Stimulated activated CD8-positive, alpha-beta memory T cell treated with anti-CD3 and anti-CD28 coated beads, Interleukin-4, amount 100 ng/mL, for 24 hours (primary cell): ENCODE results near the gene HINT2.

Experiments used
- DNase-seq: peaks from one replicate; pipeline ENCODE4 v3.0.0-alpha.2; 2020; ENCODE audit warnings: low read depth

Gene HINT2

DNA sequence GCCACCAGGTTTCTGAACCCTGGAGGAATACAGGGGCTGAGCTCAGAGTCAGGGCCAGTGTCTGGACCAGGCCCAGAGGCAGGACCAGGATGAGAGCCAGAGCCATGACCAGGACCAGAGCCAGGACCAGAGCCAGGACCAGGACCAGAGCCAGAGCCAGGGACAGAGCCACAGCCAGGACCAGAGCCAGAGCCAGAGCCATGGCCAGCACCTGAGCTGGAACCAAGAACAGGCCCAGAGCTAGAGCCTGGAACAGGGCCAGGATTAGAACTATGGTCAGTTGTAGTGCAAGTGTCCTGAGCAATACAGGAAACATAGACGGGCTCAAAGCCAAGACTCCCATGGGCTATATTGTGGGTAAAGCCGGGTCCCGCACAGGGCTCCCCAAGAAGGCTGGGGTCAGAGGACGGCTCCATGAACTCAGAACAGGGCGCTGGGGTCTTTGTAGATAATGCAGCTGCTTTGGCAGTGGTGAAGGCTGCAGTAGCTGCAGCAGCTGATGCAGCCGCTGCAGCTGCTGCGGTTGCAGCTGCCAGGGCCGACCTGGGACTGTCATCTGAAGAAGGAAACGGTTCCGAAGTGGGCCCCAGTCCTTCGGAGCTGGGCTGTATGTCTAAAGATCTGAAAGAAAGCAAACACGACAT, 3.3 kb downstream of the HINT2 start:
- no peak for DNase-seq

DNA sequence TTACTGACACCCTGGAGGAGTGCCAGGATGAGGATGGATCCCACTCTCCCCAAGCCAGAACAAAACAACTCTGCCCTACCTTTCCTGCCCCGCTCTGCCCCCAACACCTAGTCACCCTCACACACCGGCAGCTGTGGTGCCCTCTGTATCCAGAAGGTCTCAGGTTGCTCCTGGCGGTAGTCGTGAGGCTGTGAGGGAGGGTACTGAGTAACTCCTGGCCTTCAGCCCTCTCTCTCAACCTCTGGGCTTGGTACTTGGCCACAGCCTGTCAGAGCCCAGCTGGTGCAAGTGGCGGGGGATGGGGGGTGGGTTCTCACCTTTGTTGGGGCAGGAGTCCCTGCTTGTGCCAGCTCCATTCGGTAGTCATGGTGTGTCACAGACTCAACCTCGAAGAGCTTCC, 4.7 kb downstream of the HINT2 start:
- DNase-seq, result no peak

DNA sequence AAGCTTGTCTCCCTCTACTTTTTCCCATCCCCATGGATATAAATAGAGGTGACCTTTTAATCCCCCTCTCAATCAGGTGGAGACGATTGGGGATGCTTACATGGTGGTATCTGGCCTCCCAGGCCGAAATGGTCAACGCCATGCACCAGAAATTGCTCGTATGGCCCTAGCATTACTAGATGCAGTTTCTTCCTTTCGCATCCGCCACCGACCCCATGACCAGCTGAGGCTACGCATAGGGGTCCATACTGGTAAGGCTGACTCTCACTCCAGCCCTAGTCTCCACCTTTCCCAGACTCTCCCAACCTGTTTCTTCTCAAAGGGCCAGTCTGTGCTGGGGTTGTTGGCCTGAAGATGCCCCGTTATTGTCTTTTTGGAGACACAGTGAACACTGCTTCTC, 6.4 kb downstream of the HINT2 start:
- DNase-seq, result no peak

DNA sequence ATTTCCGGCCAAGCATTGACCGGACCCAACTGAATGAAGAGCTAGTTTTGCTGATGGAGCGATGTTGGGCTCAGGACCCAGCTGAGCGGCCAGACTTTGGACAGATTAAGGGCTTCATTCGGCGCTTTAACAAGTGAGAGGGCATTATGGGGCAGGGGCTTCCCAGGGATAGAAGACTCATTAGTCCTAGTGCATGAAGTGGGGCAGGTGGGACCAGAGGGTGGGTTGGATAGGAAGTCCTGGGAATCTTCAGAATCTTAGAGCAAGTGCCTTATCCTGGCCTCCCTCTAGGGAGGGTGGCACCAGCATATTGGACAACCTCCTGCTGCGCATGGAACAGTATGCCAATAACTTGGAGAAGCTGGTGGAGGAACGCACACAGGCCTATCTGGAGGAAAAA, 8.7 kb downstream of the HINT2 start:
- DNase-seq, result no peak

DNA sequence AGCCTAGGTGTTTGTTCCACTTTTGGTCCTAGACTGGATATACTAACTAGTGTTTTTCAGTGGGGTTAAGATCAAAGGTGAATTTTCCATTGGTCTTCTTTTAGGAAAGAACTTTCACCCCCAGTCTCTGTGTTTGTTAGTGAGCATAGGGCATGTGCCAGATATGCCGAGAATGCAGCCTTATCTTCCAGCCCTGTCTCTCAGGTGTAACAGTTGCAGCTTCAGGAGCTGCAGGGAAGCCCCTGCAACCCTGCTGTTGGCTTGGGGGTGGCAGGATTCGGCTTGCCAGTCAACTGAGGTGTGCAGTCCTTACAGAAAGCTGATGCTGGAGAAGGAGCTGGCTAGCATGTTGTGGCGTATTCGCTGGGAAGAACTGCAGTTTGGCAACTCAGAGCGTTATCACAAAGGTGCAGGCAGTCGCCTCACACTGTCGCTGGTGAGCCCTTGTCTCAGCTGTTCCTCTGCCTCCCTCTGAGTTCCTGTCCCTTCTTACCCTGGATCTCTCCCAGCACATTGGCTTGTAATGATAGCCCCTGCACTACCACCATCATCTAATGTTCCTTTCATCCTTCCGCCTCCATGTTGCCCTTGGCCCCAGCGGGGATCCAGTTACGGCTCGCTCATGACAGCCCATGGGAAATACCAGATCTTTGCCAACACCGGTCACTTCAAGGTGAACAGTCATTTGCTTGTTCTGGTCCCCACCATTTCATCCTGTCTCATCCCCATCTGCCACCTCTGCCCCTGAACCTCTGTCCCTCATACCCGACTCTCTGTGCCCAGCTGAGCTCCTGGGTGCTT, 13.3 kb downstream of the HINT2 start:
- no peak for DNase-seq

DNA sequence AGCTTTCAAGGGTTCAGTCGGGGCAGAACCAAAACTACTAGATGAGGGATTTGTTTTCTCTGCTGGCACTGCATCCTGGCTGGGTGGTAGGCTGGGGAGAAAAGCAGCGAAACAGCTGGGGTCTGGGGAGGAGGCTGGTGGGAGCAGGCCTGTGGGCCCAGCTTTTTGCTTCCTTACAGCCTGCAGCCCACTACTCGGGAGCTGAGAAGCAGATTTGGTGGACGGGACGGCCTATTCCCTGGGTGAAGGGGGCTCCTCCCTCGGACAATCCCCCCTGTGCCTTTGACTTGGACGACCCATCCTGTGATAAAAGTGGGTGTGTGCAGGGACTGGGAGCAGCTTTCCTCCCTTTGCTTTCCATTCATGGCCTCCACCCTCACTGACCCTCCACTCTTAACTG, 14.3 kb downstream of the HINT2 start:
- DNase-seq, result no peak

DNA sequence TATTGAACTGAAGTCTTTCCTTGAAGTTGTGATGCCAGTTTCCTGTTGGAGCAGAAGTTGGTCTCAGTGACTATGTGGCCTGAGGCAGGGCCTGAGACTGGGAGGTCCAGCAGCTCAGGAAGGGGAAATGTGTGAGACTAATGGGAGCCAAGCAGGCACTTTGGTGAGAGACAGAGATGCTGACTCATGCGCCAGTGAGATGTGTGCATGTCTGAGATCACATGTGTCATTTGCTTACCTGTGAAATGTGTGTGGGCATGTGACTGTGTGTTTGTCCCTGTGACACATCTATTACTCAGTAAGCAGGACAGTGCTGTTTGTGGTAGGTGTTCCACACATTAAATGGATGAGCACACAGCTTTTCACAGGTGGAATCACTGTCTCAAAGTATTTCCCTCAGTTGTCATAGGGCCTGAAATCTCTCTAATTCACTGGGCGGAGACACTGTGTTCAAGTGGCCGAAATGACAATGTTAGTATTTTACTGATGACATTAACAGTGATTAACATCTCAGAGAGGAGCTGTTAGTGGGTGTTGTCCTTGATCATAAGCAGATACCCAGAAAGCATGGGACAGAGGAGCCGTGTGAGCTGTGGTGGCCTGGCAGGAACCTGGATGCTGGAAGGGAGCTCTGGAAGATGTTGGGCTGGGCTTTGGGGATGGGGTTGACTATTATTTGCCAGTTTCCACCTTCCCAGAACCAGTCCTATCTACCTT, 16.0 kb downstream of the HINT2 start:
- peak; percentile 22 for DNase-seq

DNA sequence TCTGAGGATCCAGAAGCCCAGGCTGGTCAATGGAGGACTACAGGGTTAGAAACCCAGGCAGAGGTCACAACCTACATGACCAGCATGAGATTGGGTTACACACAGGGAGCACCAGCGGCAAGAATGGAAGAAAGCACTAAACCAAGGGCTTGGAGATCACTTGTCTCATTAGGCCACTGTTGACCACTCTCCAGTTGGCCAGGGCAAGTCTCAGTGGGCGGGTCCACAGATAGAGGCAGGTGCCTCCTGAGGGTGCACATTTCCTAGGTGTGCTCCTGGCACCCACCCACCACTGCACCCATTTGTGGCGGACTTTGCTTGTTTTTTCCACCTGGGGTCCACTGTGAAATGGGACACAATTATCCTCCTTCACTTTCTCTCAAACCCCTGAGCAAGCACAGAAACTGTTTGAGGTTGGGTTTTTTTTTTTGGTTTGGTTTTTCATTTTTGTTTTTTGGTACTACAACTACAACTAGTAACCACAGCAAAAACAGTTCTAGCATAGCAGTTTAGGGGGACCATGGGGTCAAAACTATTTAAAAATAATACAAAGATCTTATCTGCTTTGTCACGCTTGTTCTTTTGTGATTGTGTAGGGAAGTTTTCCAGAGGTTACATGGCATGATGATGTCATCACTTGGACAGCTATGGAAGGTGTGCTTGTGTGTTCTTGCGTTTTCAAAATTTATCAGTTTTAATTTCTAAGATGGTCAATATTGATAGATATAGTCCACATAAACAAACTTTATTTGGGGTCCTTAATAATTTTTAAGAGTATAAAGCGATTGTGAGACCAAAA, 17.3 kb downstream of the HINT2 start:
- DNase-seq, result no peak

DNA sequence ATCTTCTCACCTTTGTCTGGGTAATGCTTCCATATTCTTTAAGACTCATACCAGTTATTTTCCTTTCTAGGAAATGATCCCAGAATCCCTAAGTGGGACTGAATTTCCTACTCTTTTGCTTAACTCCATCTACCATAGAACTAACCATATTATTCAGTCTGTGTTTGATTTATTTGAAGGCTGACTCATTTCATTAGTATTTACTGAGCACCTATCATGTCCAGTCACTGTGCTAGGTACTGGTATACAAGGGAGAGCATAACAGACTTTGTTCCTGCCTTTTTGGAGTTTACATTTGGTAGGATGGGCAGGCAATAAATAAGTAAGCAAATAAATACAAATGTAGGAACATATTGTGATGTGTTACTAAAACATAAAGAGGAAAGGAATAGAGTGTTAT, 19.1 kb downstream of the HINT2 start:
- no peak for DNase-seq

DNA sequence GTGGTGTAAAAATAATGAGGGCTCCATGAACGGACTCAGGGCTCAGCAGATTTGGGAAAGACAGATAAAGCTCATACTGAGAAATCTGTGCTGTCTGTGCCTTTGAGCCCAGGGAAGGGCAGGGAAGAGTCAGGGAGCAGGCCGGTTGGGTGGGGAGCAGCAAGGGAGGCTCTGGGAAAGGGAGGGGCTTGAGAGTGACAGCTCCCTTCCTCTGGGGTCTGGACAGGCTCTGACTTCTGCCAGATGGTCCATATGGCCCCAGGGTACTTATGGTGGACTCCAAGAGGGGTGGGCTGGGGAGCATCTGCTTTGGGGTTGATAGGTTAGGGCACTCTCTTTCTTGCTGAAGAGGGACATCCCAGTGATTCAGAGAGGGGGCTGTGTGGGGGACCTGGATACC, 21.4 kb downstream of the HINT2 start:
- no peak for DNase-seq

DNA sequence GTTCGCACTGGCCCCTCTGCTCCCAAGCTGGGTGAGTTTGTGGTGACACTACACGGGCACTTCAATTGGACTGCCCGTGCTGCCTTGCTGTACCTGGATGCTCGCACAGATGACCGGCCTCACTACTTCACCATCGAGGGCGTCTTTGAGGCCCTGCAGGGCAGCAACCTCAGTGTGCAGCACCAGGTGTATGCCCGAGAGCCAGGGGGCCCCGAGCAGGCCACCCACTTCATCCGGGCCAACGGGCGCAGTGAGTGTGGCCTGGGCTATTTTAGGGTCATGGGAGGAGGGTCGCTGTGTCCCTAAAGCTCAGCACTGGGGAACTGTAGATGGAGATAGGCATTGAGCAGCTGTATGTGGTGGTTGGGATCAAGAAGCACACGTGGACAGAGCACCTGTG, 22.0 kb downstream of the HINT2 start:
- no peak for DNase-seq

DNA sequence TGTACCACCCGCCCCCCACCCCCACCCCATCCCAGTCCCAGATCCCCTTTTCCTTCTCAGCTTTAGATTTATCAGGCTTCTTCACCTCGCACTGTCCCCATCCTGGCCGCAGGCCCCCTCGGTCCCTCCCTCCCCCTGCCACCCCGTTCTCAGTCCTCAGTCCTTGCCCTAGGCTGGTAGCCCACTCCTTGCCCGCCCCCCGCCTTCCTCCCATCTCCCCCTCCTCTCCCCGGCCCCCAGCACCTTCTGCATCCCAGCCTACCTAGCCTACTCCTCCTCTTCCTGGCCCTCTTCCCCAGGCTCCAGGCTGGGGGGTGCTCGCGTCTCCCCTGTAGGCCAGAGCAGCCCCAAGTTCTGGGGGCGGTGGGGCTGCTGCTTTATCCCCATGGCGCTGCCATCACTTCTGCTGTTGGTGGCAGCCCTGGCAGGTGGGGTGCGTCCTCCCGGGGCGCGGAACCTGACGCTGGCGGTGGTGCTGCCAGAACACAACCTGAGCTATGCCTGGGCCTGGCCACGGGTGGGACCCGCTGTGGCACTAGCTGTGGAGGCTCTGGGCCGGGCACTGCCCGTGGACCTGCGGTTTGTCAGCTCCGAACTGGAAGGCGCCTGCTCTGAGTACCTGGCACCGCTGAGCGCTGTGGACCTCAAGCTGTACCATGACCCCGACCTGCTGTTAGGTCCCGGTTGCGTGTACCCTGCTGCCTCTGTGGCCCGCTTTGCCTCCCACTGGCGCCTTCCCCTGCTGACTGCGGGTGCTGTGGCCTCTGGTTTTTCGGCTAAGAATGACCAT, 22.6 kb downstream of the HINT2 start:
- DNase-seq, result no peak

DNA sequence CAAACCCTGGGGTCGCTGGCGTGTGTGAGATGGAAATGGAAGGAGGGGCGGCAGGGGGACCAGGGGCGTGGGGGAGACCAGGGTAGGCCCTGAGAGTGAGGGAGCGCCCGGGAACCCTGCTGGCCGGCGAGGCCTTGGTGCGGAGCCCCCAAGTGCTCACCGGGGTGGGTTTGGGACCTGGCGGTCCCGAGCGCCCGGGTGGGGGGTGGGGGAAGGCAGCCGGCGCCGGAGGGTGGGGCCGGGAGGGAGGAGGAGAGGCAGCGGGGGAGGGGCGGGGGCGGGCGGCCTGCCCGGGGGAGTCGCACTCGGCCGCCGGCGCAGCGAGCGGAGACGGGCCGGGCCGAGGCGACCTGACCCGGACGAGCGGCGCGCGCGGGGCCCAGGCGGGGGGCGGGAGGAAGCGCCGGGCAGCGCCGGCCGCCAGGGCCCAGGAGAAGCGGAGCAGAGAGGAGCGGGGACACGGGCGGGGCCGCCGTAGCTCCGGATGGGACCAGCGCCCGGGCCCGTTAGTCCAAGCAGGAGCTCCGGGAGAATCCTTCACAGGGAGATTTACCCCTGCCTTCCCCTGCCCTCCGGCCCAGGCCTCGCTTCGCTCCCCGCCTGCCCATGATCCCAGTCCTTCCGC, 23.4 kb downstream of the HINT2 start, which contains the start of gene NPR2:
TSS of gene NPR2 (plus strand) at position 295 of the 625 bp plus-strand sequence. CDS start 818 bp downstream, outside the sequence.
- no peak for DNase-seq

DNA sequence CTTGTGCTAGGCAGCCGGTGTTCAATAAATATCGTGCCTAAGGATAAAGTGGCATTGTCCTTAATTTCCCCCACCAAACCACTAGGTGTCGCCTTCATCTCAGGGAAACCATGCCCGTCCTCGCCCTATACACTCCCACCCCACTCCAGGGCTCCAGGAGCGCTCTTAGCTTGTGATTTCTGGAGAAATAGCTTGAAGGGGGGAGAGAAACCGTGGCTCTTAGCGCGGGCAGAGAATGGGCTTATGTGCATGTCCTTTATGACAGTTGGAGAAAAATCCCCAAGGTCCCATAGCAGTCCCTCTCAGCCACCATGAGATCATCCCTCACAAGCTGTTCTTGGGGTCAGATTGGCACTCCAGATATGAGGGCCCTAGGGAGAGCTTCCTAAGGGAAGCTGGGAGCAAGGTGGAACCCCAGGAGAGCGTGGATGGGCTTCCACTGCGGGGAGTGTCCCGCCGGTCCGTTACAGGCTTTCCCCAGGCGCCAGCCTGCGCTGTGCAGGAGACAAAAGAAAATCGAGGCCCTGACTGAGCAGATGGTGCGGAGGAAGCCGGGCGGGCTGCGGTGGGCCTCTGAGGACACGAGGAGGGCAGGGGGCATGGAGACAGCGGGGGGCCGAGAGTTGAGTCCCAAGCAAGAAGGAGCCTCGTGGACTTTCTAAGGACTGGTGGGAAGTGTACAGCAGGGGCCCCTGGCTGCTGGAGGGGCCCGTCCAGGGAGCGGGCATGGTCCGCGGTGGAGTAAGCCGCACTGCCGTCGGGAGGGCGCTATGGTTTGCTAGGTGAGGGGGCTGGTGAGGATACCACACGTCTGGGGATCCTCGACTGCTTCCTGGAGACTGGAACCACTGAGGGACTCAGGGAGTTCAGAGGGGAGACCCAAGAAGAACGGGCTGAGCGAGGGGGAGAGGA, 24.2 kb downstream of the HINT2 start:
- DNase-seq, result no peak

DNA sequence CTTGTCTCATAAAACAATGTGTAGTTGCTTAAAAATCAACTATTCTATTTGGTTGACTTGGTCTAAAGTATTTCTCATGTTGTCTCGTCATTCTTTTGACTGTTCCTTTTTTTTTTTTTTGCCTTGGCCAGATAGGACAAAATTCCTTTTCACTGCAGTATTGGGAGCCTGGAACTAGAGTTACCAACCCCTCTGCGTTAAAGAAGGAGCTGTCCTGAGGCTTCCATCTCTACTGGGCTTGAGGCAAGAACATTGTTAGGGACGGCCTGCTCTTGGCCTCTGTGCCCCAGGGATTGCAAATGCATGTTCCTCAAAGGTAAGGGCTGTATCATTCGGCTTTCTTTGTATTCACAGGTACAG, 24.8 kb downstream of the HINT2 start:
- DNase-seq, result no peak

DNA sequence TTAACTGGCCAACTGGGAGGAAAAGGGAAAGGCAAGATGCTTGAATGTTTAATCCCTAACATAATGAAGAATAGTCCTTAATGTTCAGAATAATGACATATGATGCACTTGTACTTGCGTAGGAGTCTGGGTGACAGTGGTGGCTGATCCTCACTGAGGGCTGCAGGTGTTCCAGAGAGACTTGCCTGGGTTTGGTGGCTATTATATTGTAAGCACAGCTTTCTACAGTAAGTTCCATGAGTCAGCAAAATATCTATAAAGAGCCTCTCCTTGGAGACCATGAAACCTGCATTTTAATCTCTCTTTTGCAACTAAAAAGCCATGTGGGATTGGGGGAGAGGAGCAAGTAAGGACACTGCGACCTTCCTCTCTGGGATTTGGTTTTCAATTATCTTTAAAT, 25.3 kb downstream of the HINT2 start:
- DNase-seq, result no peak

DNA sequence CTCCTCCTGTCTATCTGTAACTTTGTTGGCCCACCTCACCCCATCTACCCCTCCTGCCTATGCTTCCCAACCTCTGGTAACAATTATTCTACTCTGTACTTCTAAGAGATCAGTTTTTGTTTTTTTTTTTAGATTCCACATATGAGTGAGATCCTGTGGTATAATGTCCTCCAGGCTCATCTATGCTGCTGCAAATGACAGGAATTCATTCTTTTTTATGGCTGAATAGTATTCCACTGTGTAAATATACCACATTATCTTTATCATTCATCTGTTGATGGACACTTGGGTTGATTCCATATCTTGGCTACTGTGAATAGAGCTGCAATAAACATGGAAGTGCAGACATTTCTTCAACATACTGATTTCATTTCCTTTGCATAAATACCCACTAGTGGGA, 31.4 kb downstream of the HINT2 start:
- DNase-seq, result no peak

DNA sequence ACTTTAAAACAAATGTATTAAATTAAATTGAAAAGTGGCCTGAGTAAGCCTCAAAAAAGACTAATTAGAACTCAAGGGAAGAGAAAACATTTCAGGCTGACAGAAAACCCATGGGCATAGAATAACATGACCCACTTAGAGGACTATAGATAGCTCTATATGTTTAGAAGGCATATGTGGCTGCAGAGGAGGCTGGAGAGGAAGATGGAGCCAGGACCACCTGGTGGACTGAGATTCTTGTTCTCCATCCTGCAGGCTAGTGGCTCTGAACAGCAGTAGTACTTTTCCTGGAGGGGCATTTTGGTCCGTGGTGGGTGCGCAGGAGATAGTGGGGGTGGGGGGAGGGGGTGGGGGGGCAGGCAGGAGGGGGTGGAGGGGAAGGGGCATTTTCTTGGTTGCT, 33.8 kb downstream of the HINT2 start:
- no peak for DNase-seq

DNA sequence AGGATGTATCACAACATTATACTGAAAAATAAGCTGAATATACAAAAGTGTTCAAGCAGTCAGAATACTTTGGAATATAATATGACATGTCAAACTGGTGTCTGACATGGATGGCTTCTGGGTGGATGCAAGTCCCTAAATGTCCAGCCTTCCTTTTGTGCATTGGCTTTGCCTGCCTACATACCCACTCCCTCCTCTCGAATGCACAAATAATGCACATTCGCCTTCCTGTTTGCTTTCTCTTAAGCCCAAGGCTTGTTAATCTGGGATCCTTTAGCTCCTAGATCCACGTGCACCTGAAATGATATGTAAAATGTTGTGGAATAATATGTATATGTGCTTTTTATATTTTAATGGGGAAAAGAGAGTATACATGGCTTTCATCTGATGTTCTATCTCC, 36.3 kb downstream of the HINT2 start:
- no peak for DNase-seq

DNA sequence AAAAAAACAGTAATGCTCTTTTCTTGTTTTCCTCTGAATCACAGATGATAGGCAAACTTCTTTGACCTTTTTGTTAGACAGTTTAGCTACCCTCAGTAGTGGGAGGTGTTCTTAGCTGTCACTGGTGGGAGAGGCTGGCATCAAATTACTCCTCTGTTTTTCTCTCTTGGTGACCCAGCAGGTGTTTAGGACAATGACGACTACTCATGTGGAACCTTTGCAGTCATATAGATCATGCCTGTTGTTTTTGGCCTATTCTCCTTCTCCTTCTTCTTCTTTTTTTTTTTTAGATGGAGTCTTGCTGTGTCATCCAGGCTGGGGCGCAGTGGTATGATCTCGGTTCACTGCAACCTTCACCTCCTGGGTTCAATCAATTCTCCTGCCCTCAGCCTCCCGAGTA, 38.8 kb downstream of the HINT2 start:
- DNase-seq, result no peak
